HEK293 (cell line): ENCODE data around the gene ZNF221.

ENCODE experiments used
- HOXC10 ChIP-seq: sonication (generic); formaldehyde crosslinking; IDR thresholded peaks from 2 replicates; pipeline ENCODE4 v1.8.1; 2023; ENCODE audit warnings: mild to moderate bottlenecking, missing genetic modification reagents
- KLF17 ChIP-seq: fragments of 450-650 bp; formaldehyde crosslinking; IDR thresholded peaks from 2 replicates; pipeline ENCODE4 v1.5.1; 2016; ENCODE audit warnings: missing biosample characterization, missing genetic modification characterization
- MEIS1 ChIP-seq: sonication (generic); formaldehyde crosslinking; IDR thresholded peaks from 2 replicates; pipeline ENCODE4 v1.8.1; 2022; ENCODE audit warnings: missing genetic modification reagents, mild to moderate bottlenecking, borderline replicate concordance
- SCRT2 ChIP-seq: fragments of 450-650 bp; formaldehyde crosslinking; IDR thresholded peaks from 2 replicates; pipeline ENCODE4 v1.5.1; 2016; ENCODE audit warnings: missing biosample characterization, missing genetic modification characterization
- SP3 ChIP-seq: fragments of 450-650 bp; formaldehyde crosslinking; IDR thresholded peaks from 2 replicates; pipeline ENCODE4 v1.5.1; 2016; ENCODE audit warnings: missing biosample characterization, missing genetic modification characterization
- ZBTB10 ChIP-seq: fragments of 450-650 bp; formaldehyde crosslinking; IDR thresholded peaks from 2 replicates; pipeline ENCODE4 v1.5.1; 2016; ENCODE audit warnings: missing biosample characterization, missing genetic modification characterization
- ZBTB21 ChIP-seq: fragments of 450-650 bp; formaldehyde crosslinking; IDR thresholded peaks from 2 replicates; pipeline ENCODE4 v1.5.1; 2017; ENCODE audit warnings: missing biosample characterization, missing genetic modification characterization
- ZBTB8A ChIP-seq: fragments of 450-650 bp; formaldehyde crosslinking; IDR thresholded peaks from 2 replicates; pipeline ENCODE4 v1.5.1; 2016; ENCODE audit warnings: missing biosample characterization, missing genetic modification characterization
- ZNF114 ChIP-seq: fragments of 450-650 bp; formaldehyde crosslinking; IDR thresholded peaks from 2 replicates; pipeline ENCODE4 v1.5.0; 2017; ENCODE audit warnings: missing biosample characterization, missing genetic modification characterization
- ZNF140 ChIP-seq: fragments of 450-650 bp; formaldehyde crosslinking; IDR thresholded peaks from 2 replicates; pipeline ENCODE4 v1.5.1; 2016; ENCODE audit warnings: missing biosample characterization, missing genetic modification characterization
- ZNF18 ChIP-seq: fragments of 450-650 bp; formaldehyde crosslinking; IDR thresholded peaks from 2 replicates; pipeline ENCODE4 v1.5.1; 2016; ENCODE audit warnings: missing biosample characterization, missing genetic modification characterization
- ZNF2 ChIP-seq: fragments of 450-650 bp; formaldehyde crosslinking; IDR thresholded peaks from 2 replicates; pipeline ENCODE4 v1.5.1; 2016; ENCODE audit warnings: missing biosample characterization, missing genetic modification characterization
- ZNF211 ChIP-seq: fragments of 450-650 bp; formaldehyde crosslinking; IDR thresholded peaks from 2 replicates; pipeline ENCODE4 v1.5.1; 2016; ENCODE audit warnings: low read depth, missing biosample characterization, missing genetic modification characterization
- ZNF335 ChIP-seq: fragments of 450-650 bp; formaldehyde crosslinking; conservative IDR thresholded peaks from 2 replicates; pipeline ENCODE4 v1.5.1; 2016; ENCODE audit warnings: missing biosample characterization, missing genetic modification characterization
- ZNF366 ChIP-seq: fragments of 450-650 bp; formaldehyde crosslinking; conservative IDR thresholded peaks from 2 replicates; pipeline ENCODE4 v1.5.1; 2016; ENCODE audit warnings: missing biosample characterization, missing genetic modification characterization
- ZNF514 ChIP-seq: fragments of 450-650 bp; formaldehyde crosslinking; IDR thresholded peaks from 2 replicates; pipeline ENCODE4 v1.5.1; 2016; ENCODE audit warnings: missing biosample characterization, missing genetic modification characterization
- ZNF518A ChIP-seq: fragments of 450-650 bp; formaldehyde crosslinking; conservative IDR thresholded peaks from 2 replicates; pipeline ENCODE4 v1.5.1; 2016; ENCODE audit warnings: low read depth, missing biosample characterization, missing genetic modification characterization
- ZNF529 ChIP-seq: fragments of 450-650 bp; formaldehyde crosslinking; IDR thresholded peaks from 2 replicates; pipeline ENCODE4 v1.5.1; 2017; ENCODE audit warnings: missing genetic modification characterization, missing biosample characterization; ENCODE audit not compliant: insufficient replicate concordance
- ZNF544 ChIP-seq: fragments of 450-650 bp; formaldehyde crosslinking; IDR thresholded peaks from 2 replicates; pipeline ENCODE4 v1.5.0; 2017; ENCODE audit warnings: missing biosample characterization, missing genetic modification characterization
- ZNF561 ChIP-seq: fragments of 450-650 bp; IDR thresholded peaks from 2 replicates; pipeline ENCODE4 v1.5.1; 2018; ENCODE audit warnings: missing biosample characterization, missing genetic modification characterization, borderline replicate concordance
- ZNF571 ChIP-seq: fragments of 450-650 bp; formaldehyde crosslinking; IDR thresholded peaks from 2 replicates; pipeline ENCODE4 v1.5.0; 2017; ENCODE audit warnings: missing biosample characterization, missing genetic modification characterization
- ZNF580 ChIP-seq: fragments of 450-650 bp; formaldehyde crosslinking; IDR thresholded peaks from 2 replicates; pipeline ENCODE4 v1.5.1; 2016; ENCODE audit warnings: missing biosample characterization, missing genetic modification characterization
- ZNF629 ChIP-seq: fragments of 450-650 bp; formaldehyde crosslinking; IDR thresholded peaks from 2 replicates; pipeline ENCODE4 v1.5.1; 2017; ENCODE audit warnings: missing biosample characterization, missing genetic modification characterization
- ZNF639 ChIP-seq: fragments of 450-650 bp; formaldehyde crosslinking; IDR thresholded peaks from 2 replicates; pipeline ENCODE4 v1.5.1; 2016; ENCODE audit warnings: missing biosample characterization, missing genetic modification characterization
- ZNF658 ChIP-seq: fragments of 450-650 bp; formaldehyde crosslinking; IDR thresholded peaks from 2 replicates; pipeline ENCODE4; 2016; ENCODE audit warnings: missing biosample characterization, missing genetic modification characterization
- ZNF837 ChIP-seq: fragments of 450-650 bp; formaldehyde crosslinking; IDR thresholded peaks from 2 replicates; pipeline ENCODE4 v1.5.1; 2016; ENCODE audit warnings: missing biosample characterization, missing genetic modification characterization
- ZSCAN30 ChIP-seq: fragments of 450-650 bp; IDR thresholded peaks from 2 replicates; pipeline ENCODE4 v1.5.1; 2018; ENCODE audit warnings: missing biosample characterization, mild to moderate bottlenecking, missing genetic modification characterization, moderate library complexity

The ZNF221 gene

GRCh38 chr19:43901395-43902390 is 49.3 kb upstream of the ZNF221 start (continued):
- no peak for TF ChIP-seq MEIS1
- peak; percentile 90 for TF ChIP-seq SCRT2 (tag by site-specific recombination)
- peak; percentile 91 for TF ChIP-seq ZBTB8A
- no peak for TF ChIP-seq ZNF658 (tag by site-specific recombination)
- no peak for TF ChIP-seq ZNF114 (tag by site-specific recombination)
- TF ChIP-seq ZNF639 (tag by site-specific recombination), result peak; percentile 72; the same call in 1 of the 2 replicates
- peak; percentile 79 for TF ChIP-seq ZBTB10
- peak; percentile 100 for TF ChIP-seq ZNF518A (tag by site-specific recombination)
- no peak for TF ChIP-seq ZNF544
- no peak for TF ChIP-seq ZNF140
- TF ChIP-seq ZNF580 (tag by site-specific recombination), result no peak; the same call in none of the 2 replicates
- TF ChIP-seq ZNF211 (tag by site-specific recombination), result peak; percentile 63
- peak; percentile 80; the same call in 1 of the 2 replicates for TF ChIP-seq ZNF571 (tag by site-specific recombination)
- TF ChIP-seq SP3, result peak; percentile 89
- peak; percentile 74 for TF ChIP-seq ZNF629 (tag by site-specific recombination)
- TF ChIP-seq ZNF514 (tag by site-specific recombination), result 0 out of 2 replicates have a peak, but pooled peaks have one; percentile 22
- 0 out of 2 replicates have a peak, but pooled peaks have one; percentile 12 for TF ChIP-seq ZSCAN30 (tag by site-specific recombination)
- TF ChIP-seq ZNF335 (tag by site-specific recombination), result peak; percentile 100
- TF ChIP-seq HOXC10, result no peak
- TF ChIP-seq ZNF561 (tag by site-specific recombination), result peak; percentile 77; the same call in 1 of the 2 replicates
- peak; percentile 88 for TF ChIP-seq ZBTB21
- TF ChIP-seq ZNF529 (tag by site-specific recombination), result no peak
- TF ChIP-seq ZNF366 (tag by site-specific recombination), result peak; percentile 48
- peak; percentile 70 for TF ChIP-seq ZNF2
- peak; percentile 87 for TF ChIP-seq ZNF18 (tag by site-specific recombination)
- peak; percentile 67; the same call in 1 of the 2 replicates for TF ChIP-seq KLF17
- TF ChIP-seq ZNF837 (tag by site-specific recombination), result no peak
